ENCODE data around the gene KCNQ5.

DNA sequence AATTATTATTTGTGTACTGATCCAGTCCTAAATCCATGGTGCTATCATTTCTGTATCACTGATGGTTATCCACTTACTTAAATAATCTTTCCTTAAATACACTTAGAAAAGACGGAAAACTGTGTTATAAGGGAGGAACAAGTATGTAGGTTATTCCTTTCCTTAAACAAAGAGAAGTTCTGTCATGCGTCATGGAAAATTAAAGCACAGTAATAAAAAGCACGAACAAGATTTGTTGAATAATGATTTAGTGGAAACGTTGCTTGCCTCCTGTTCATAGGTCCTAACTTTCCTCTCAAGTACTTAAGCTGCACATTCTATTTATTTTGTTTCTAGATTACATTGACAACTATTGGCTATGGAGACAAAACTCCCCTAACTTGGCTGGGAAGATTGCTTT is 483.1 kb downstream of the KCNQ5 start:
- TF ChIP-seq, protein P1, sequence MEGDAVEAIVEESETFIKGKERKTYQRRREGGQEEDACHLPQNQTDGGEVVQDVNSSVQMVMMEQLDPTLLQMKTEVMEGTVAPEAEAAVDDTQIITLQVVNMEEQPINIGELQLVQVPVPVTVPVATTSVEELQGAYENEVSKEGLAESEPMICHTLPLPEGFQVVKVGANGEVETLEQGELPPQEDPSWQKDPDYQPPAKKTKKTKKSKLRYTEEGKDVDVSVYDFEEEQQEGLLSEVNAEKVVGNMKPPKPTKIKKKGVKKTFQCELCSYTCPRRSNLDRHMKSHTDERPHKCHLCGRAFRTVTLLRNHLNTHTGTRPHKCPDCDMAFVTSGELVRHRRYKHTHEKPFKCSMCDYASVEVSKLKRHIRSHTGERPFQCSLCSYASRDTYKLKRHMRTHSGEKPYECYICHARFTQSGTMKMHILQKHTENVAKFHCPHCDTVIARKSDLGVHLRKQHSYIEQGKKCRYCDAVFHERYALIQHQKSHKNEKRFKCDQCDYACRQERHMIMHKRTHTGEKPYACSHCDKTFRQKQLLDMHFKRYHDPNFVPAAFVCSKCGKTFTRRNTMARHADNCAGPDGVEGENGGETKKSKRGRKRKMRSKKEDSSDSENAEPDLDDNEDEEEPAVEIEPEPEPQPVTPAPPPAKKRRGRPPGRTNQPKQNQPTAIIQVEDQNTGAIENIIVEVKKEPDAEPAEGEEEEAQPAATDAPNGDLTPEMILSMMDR (IDR thresholded peaks at IDR 0.05), result no peak
- TF ChIP-seq, protein P2, sequence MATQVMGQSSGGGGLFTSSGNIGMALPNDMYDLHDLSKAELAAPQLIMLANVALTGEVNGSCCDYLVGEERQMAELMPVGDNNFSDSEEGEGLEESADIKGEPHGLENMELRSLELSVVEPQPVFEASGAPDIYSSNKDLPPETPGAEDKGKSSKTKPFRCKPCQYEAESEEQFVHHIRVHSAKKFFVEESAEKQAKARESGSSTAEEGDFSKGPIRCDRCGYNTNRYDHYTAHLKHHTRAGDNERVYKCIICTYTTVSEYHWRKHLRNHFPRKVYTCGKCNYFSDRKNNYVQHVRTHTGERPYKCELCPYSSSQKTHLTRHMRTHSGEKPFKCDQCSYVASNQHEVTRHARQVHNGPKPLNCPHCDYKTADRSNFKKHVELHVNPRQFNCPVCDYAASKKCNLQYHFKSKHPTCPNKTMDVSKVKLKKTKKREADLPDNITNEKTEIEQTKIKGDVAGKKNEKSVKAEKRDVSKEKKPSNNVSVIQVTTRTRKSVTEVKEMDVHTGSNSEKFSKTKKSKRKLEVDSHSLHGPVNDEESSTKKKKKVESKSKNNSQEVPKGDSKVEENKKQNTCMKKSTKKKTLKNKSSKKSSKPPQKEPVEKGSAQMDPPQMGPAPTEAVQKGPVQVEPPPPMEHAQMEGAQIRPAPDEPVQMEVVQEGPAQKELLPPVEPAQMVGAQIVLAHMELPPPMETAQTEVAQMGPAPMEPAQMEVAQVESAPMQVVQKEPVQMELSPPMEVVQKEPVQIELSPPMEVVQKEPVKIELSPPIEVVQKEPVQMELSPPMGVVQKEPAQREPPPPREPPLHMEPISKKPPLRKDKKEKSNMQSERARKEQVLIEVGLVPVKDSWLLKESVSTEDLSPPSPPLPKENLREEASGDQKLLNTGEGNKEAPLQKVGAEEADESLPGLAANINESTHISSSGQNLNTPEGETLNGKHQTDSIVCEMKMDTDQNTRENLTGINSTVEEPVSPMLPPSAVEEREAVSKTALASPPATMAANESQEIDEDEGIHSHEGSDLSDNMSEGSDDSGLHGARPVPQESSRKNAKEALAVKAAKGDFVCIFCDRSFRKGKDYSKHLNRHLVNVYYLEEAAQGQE (IDR thresholded peaks at IDR 0.05; ENCODE audit: insufficient read depth in 1 of 2, low read depth in 2 of 2, low read length in 1 of 2), result no peak
- no peak for TF ChIP-seq SIN3A (IDR thresholded peaks at IDR 0.05; ENCODE audit: borderline replicate concordance, insufficient read depth, low read depth, low read length)

Data from Panc1 (cell line).